Karpas-422 (cell line): ENCODE results near the gene P2RX1. TPM values are rescaled to one million over a fixed set of nuclear protein-coding genes. Genes with fewer than 3 reads are reported as not detected.
A peak's percentile ranks its signal among the peaks of the same experiment; 100 is the strongest.

Experiments
- DNase-seq: peaks from one replicate; pipeline ENCODE4 v3.0.0-alpha.2; 2015
- H2AFZ ChIP-seq: fragments of 200-600 bp; sonication (generic); 2 replicates; pipeline ENCODE4 v1.6.1; 2014; ENCODE audit warnings: antibody characterized with exemption, low read length, mixed read lengths
- H3K27ac ChIP-seq: fragments of 200-600 bp; sonication (generic); 2 replicates; pipeline ENCODE4 v1.5.1; 2014; ENCODE audit warnings: mild to moderate bottlenecking, low read length, moderate library complexity
- H3K27me3 ChIP-seq: fragments of 200-600 bp; sonication (generic); 2 replicates; pipeline ENCODE4 v1.6.1; 2014; ENCODE audit warnings: low read length, mixed read lengths
- H3K36me3 ChIP-seq: fragments of 200-600 bp; sonication (generic); 2 replicates; pipeline ENCODE4 v1.6.1; 2014; ENCODE audit warnings: low read length, mixed read lengths; ENCODE audit not compliant: insufficient read depth
- H3K4me1 ChIP-seq: fragments of 200-600 bp; sonication (generic); 2 replicates; pipeline ENCODE4 v1.6.1; 2014; ENCODE audit warnings: mild to moderate bottlenecking, low read length, mixed read lengths
- H3K4me2 ChIP-seq: fragments of 200-600 bp; sonication (generic); 2 replicates; pipeline ENCODE4 v1.6.1; 2014; ENCODE audit warnings: low read length, low read depth, mild to moderate bottlenecking; ENCODE audit not compliant: poor library complexity, severe bottlenecking
- H3K4me3 ChIP-seq: fragments of 200-600 bp; sonication (generic); 2 replicates; pipeline ENCODE4 v1.5.1; 2014; ENCODE audit warnings: mild to moderate bottlenecking, antibody characterized with exemption, low read length, mixed read lengths
- H3K79me2 ChIP-seq: fragments of 200-600 bp; sonication (generic); 2 replicates; pipeline ENCODE4 v1.6.1; 2014; ENCODE audit warnings: mild to moderate bottlenecking, low read length, mixed read lengths
- H3K9ac ChIP-seq: fragments of 200-600 bp; sonication (generic); 2 replicates; pipeline ENCODE4 v1.6.0; 2014; ENCODE audit warnings: low read length
- H3K9me2 ChIP-seq: fragments of 200-600 bp; sonication (generic), shearing (Covaris generic); replicated peaks from 2 replicates; pipeline ENCODE4 v1.6.0; 2014; ENCODE audit warnings: mild to moderate bottlenecking, low read length, moderate library complexity; ENCODE audit not compliant: insufficient read depth
- H3K9me3 ChIP-seq: fragments of 300-700, 200-600 bp; sonication (generic); 2 replicates; pipeline ENCODE4 v1.6.1; 2014; ENCODE audit warnings: low read length, mixed read lengths
- H4K20me1 ChIP-seq: fragments of 200-600 bp; sonication (generic); 2 replicates; pipeline ENCODE4 v1.6.1; 2014; ENCODE audit warnings: mild to moderate bottlenecking, antibody characterized with exemption, low read length, low read depth; ENCODE audit not compliant: insufficient read depth
- total RNA-seq: library from RNA; depleted of rRNA; stranded (reverse); fragments of >200 nt; shearing (Covaris generic); gene quantifications from 2 replicates; pipeline ENCODE4 v1.2.3, GENCODE V29; 2014; ENCODE audit warnings: low replicate concordance

The P2RX1 gene
- total RNA-seq, 1 experiment from 2014 or later = not detected

GRCh38 chr17:3925684-3926485, 9.6 kb upstream of the P2RX1 start:
- Histone ChIP-seq H3K36me3 (peaks cover 24% of the 10 kb centered on the region), H3K9ac (no peak overlapping the region), H3K4me2 (no peak overlapping the region), H3K4me1 (peaks cover 19% of the 10 kb centered on the region), H3K9me3 (no peaks in the 10 kb centered on the region), H3K4me3 (no peak overlapping the region), H3K79me2 (no peaks in the 10 kb centered on the region), H2AFZ (no peak overlapping the region), H3K9me2 (no peaks in the 10 kb centered on the region), H3K27ac (no peak overlapping the region), H4K20me1 (peaks cover 57% of the 10 kb centered on the region; the same call in 1 of the 2 replicates), H3K27me3 (no peaks in the 10 kb centered on the region)
- DNase-seq = peak; percentile 59

GRCh38 chr17:3924512-3925350, 8.5 kb upstream of the P2RX1 start:
- Histone ChIP-seq H3K27me3 (no peaks in the 10 kb centered on the region), H3K4me1 (peaks cover 19% of the 10 kb centered on the region), H3K4me2 (no peak overlapping the region), H3K4me3 (no peak overlapping the region), H4K20me1 (peaks cover 52% of the 10 kb centered on the region; the same call in 1 of the 2 replicates), H3K27ac (no peak overlapping the region), H3K79me2 (no peaks in the 10 kb centered on the region), H2AFZ (no peak overlapping the region), H3K9me2 (no peaks in the 10 kb centered on the region), H3K9ac (no peak overlapping the region), H3K36me3 (peaks cover 18% of the 10 kb centered on the region), H3K9me3 (no peaks in the 10 kb centered on the region)
- DNase-seq = no peak

- Histone ChIP-seq H4K20me1 (peaks cover 45% of the 10 kb centered on the region), H3K9me2 (no peaks in the 10 kb centered on the region), H3K9ac (no peak overlapping the region), H3K36me3 (peaks cover 10% of the 10 kb centered on the region; the same call in 1 of the 2 replicates), H3K4me3 (no peak overlapping the region), H3K4me1 (peaks cover 19% of the 10 kb centered on the region), H3K4me2 (no peak overlapping the region), H3K9me3 (no peaks in the 10 kb centered on the region), H3K27me3 (no peaks in the 10 kb centered on the region), H3K79me2 (no peaks in the 10 kb centered on the region), H2AFZ (no peak overlapping the region), H3K27ac (no peak overlapping the region)
- no peak for DNase-seq
These were observed 7.4 kb upstream of the P2RX1 start for GRCh38 chr17:3923466-3924190.

DNA sequence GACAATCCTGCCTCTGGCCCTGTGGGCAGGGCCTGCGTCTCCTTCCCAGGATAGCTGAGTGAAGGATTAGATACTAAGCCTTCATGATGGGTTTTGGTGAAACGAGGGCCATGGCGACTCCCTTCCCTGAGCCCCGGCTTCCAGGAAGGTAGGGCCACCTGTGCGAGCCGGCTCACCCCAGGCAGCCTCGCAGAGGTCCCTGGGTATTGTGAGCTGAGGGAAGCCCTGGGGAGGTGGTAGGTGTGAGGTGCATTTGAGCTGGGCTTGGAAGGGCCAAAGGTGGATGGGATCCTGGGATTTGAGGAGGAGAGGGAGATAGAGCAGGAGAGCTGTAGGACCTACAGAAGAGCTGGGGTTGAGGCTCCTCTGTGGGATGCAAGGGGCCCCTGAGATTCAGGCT, 6.5 kb upstream of the P2RX1 start:
- Histone ChIP-seq H3K4me3 (no peak overlapping the region), H4K20me1 (peaks cover 38% of the 10 kb centered on the region), H3K9me3 (no peaks in the 10 kb centered on the region), H3K27ac (no peak overlapping the region), H3K4me2 (no peak overlapping the region), H3K79me2 (no peaks in the 10 kb centered on the region), H3K4me1 (peaks cover 19% of the 10 kb centered on the region), H3K9me2 (no peaks in the 10 kb centered on the region), H3K9ac (no peak overlapping the region), H2AFZ (no peak overlapping the region), H3K27me3 (no peaks in the 10 kb centered on the region), H3K36me3 (peaks cover 5% of the 10 kb centered on the region; the same call in 1 of the 2 replicates)
- DNase-seq = peak; percentile 63

- H3K9me2 ChIP-seq = no peaks in the 10 kb centered on the region
- no peaks in the 10 kb centered on the region for H3K27me3 ChIP-seq
- no peak overlapping the region for H3K4me2 ChIP-seq
- no peak overlapping the region for H3K4me3 ChIP-seq
- H2AFZ ChIP-seq = no peak overlapping the region
- H3K9me3 ChIP-seq = no peaks in the 10 kb centered on the region
- no peak overlapping the region for H3K27ac ChIP-seq
- H4K20me1 ChIP-seq = peaks cover 27% of the 10 kb centered on the region
- H3K79me2 ChIP-seq = no peaks in the 10 kb centered on the region
- H3K4me1 ChIP-seq = peaks cover 27% of the 10 kb centered on the region
- DNase-seq = peak; percentile 60
- no peak overlapping the region for H3K9ac ChIP-seq
- H3K36me3 ChIP-seq = peaks cover 5% of the 10 kb centered on the region; the same call in 1 of the 2 replicates
These were observed 5.4 kb upstream of the P2RX1 start for GRCh38 chr17:3921502-3922319.

- Histone ChIP-seq H3K79me2 (no peaks in the 10 kb centered on the region), H3K4me1 (peaks cover 29% of the 10 kb centered on the region), H2AFZ (no peak overlapping the region), H3K27ac (no peak overlapping the region), H4K20me1 (peaks cover 24% of the 10 kb centered on the region), H3K9me2 (no peaks in the 10 kb centered on the region), H3K9me3 (no peaks in the 10 kb centered on the region), H3K36me3 (peaks cover 3% of the 10 kb centered on the region; the same call in 1 of the 2 replicates), H3K4me2 (no peak overlapping the region), H3K9ac (no peak overlapping the region), H3K4me3 (no peak overlapping the region), H3K27me3 (no peaks in the 10 kb centered on the region)
- peak; percentile 59 for DNase-seq
These were observed 4.7 kb upstream of the P2RX1 start for GRCh38 chr17:3921006-3921405.

DNA sequence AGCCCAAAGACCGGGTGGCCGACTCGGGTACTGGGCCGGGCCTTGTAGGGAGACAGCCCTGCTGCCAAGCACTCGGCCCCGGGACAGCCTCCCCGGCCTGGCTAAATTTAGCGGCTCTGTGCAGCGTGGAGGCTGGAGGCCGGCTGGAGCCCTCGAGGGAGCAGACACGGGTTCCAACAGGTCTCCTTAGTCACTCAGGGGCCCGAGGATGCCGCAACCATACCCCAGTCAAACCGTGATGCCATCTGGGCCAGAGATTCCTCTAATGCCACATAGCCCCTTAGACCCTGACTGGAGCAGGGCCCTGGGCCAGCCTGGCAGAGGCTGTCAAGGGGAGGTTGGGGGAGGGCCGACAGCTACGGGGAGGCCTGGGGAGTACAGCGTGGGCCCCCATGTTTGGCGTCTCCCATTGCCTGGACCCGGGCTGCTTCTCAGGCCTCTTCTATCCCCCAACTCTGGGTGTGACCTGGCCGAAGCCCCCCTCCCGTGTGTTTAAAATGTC, 2.9 kb upstream of the P2RX1 start:
- H2AFZ ChIP-seq = no peak overlapping the region
- no peaks in the 10 kb centered on the region for H3K79me2 ChIP-seq
- H3K9ac ChIP-seq = no peak overlapping the region
- no peaks in the 10 kb centered on the region for H3K9me3 ChIP-seq
- H3K4me1 ChIP-seq = peaks cover 38% of the 10 kb centered on the region
- DNase-seq = no peak
- no peak overlapping the region for H3K4me2 ChIP-seq
- no peaks in the 10 kb centered on the region for H3K27me3 ChIP-seq
- H4K20me1 ChIP-seq = peaks cover 13% of the 10 kb centered on the region
- no peaks in the 10 kb centered on the region for H3K36me3 ChIP-seq
- H3K4me3 ChIP-seq = no peak overlapping the region
- H3K27ac ChIP-seq = no peak overlapping the region
- H3K9me2 ChIP-seq = no peaks in the 10 kb centered on the region
